HG03066 (cell line): ENCODE measurements around the gene ARL5B.

Experiments
- ATAC-seq: cut with Tn5 transposase; IDR thresholded peaks from one replicate; pipeline ENCODE4 v1.9.1; 2021; ENCODE audit warnings: low read depth; ENCODE audit not compliant: unreplicated experiment

The ARL5B gene

DNA sequence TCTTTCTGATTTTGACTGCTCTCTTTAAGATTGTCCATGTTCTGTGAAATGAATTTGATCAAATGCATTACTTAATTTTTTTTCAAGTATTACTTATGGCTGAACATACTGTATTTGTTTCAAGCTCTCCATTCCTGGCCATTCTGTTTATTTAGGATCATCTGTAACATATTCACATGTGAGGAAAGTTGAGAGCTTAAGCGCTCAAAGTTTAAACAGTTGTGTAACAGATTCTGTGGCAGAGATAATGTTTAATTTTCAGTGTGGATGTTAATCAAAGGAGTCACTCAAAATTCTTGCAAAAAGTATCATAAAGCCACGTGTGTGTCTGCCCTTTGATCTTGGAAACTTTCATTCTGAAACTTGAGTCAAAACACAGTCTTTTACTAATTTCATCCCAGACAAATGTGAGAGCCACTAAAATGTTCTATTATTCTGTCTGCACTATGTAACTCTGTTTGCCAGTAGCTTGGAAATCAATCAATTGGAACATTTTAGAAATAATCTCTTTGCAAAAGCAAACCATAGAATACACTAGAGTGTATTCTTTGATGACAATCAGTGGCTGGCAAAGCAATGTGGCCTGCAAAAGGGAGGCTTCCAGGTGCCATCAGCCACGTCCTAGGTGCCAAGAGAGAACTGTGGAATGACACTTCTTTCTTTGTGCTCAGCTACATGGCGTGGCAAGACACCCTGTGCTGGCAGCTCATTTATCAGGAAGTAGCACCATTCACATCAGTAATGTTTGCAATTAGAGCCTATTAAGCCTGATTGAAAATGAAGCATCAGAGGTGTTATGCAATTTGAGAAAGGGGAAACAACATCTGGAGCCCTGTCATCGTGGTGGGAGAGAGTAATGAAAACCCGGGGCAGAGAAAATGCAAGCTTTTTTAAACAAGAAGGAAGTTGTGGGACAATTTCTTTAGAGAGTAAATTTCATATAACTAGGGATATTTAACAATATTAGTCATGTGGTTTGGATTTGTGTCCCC lies 40.9 kb downstream of the ARL5B start:
- ATAC-seq: no peak

DNA sequence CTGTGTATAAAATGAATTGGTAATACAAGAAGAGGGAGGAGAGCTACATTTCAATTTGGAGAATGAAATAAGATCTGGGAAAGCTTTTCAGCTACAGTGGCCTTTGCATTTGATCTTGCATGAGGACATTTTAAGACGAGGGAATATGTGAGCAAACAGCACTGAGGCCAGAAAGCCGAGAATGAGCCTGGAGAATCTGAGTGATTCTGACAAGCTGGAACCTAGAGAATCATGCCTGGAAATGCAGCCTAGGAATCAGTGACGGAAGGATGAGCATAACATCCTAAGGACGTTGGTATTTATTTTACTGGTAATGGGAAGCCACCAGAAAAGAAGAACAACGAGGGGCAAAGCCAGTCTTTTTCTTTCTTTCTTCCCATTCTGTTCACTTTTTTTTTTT lies 44.3 kb downstream of the ARL5B start:
- ATAC-seq: no peak

DNA sequence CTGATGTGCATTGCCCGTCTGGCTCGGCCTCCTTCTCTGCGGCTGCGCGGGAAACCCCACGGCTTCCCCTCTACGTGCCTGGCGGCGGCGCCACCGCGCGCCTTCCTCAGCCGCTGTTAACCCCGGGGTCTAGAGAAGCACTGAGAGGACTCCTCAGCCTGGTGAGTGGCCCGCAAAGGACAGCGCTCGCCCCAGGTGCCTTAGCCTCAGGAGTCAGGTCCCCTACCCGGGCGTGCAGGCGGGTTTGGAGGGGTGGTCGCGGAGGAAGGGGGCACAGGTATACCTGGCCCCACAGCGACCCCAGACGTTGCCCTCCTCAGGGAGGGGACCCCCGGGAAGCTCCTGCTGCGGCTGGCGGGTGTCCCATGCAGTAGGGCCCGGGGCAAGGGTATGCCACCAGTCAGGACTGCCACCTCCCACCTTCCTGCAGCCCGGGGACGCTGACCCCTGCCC lies 51.0 kb downstream of the ARL5B start:
- no peak for ATAC-seq

DNA sequence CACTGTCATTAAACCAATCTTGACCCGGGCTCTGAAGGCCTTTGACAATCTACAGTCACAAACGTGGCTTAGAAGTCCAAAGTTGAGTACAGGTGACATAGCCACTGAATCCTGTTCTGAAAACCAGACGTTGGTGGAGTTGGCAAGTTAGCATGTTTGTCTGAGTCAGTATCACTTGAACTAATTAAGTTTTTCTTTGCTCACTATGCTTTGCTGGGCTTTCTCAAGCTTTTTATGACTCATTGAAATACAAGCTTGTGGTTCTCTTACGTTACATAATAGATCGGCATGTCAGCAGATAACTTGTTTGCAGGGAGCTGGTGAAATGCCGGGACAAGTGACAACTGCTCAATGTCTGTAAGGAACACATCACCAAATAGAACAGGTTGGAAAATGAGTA lies 53.8 kb downstream of the ARL5B start:
- ATAC-seq: no peak

DNA sequence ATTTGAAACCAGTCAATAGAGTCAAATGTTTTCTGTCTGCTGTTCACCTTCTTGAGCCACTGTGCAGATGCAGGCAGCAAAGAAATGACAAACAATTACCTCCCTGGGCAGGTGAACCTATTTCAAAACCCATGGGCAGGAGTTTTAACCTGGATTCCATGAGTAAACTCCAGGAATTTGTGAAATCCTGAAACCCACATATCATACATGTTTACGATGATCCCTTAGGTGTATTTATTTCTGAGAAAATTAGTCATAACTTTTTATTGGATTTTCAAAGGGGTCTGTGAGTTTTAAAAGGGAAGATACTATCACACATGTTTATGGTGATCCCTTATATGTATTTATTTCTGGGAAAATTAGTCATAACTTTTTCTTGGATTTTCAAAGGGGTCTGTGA lies 59.8 kb downstream of the ARL5B start:
- ATAC-seq: no peak

DNA sequence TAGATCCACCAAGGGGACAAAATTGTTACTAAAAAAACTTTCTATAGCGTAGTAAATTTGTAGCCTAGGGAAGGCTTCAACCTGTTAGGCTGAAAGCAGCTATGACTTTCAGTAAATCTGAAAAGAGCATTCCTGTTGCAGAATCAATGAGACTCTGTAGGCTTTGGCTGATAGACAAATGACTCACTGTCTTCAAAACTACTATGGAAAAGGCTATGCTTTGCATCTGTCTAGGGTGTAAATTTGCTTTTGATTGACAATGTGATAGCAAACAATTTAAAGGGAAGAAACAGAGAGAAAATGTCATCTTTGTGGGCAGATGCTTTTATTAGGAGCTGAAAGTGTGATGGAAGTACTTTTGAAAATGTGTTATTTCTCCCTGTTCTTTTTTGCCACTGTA lies 60.6 kb downstream of the ARL5B start:
- no peak for ATAC-seq

DNA sequence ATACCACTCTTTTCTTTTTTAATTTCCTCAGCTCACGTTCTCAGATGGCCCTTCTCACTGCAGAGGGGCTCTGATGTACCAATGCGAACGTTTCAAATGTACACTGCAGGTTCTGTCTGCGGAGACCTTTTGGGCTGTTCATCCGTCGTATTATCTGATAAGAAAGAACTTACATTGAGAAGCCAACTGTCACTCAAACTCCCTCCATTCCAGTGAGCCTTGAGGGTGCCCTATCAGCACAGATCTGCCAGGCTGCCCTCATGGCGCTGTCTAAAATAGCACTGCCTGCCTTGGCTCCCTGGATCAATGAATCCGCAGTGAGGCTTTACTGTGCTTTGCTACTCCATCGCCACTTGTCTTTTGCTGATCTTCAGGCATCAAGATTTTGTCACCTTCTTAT lies 61.8 kb downstream of the ARL5B start:
- no peak for ATAC-seq

DNA sequence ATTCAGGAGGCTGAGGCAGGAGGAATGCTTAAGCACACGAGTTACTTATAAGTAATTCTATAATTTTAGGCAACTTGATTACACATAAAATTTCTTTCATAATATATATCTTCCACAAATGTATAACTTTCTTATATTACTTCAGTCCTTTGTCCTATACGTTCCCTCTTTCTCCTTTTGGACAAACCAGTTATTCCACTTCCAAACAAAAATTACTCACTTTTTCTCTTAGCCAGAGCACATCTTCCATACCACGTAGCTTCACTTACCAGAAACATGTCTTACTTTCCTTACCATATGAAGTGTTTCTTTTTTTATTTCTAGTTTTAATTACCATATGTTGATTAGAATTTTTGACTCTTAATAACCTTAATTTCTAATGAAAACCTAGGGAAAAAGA lies 64.6 kb downstream of the ARL5B start:
- ATAC-seq: no peak
